ENCODE data around the gene ABI1.

ABI1 gene

GRCh38 chr10:26700884-26701630, 159.7 kb downstream of the ABI1 start:
- no peak overlapping the region for H3K27ac ChIP-seq
- no peak for DNase-seq (ENCODE audit: low spot score)
- no peak overlapping the region for H3K4me3 ChIP-seq
- TF ChIP-seq, protein P1, sequence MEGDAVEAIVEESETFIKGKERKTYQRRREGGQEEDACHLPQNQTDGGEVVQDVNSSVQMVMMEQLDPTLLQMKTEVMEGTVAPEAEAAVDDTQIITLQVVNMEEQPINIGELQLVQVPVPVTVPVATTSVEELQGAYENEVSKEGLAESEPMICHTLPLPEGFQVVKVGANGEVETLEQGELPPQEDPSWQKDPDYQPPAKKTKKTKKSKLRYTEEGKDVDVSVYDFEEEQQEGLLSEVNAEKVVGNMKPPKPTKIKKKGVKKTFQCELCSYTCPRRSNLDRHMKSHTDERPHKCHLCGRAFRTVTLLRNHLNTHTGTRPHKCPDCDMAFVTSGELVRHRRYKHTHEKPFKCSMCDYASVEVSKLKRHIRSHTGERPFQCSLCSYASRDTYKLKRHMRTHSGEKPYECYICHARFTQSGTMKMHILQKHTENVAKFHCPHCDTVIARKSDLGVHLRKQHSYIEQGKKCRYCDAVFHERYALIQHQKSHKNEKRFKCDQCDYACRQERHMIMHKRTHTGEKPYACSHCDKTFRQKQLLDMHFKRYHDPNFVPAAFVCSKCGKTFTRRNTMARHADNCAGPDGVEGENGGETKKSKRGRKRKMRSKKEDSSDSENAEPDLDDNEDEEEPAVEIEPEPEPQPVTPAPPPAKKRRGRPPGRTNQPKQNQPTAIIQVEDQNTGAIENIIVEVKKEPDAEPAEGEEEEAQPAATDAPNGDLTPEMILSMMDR (IDR thresholded peaks at IDR 0.05), result no peak

GRCh38 chr10:26699631-26700030, 161.1 kb downstream of the ABI1 start:
- TF ChIP-seq, protein P1 (IDR thresholded peaks at IDR 0.05), result no peak

GRCh38 chr10:26698909-26699308, 161.8 kb downstream of the ABI1 start:
- TF ChIP-seq, protein P1 (IDR thresholded peaks at IDR 0.05), result no peak
- DNase-seq (ENCODE audit: low spot score), result no peak
- no peak overlapping the region for H3K27ac ChIP-seq
- H3K4me3 ChIP-seq, result peak overlapping the region; percentile 83

More at GRCh38 chr10:26699631-26700030, 161.1 kb downstream of the ABI1 start:
- Histone ChIP-seq H3K4me3 (no peak overlapping the region), H3K27ac (no peak overlapping the region)
- DNase-seq (ENCODE audit: low spot score), result no peak

DNA sequence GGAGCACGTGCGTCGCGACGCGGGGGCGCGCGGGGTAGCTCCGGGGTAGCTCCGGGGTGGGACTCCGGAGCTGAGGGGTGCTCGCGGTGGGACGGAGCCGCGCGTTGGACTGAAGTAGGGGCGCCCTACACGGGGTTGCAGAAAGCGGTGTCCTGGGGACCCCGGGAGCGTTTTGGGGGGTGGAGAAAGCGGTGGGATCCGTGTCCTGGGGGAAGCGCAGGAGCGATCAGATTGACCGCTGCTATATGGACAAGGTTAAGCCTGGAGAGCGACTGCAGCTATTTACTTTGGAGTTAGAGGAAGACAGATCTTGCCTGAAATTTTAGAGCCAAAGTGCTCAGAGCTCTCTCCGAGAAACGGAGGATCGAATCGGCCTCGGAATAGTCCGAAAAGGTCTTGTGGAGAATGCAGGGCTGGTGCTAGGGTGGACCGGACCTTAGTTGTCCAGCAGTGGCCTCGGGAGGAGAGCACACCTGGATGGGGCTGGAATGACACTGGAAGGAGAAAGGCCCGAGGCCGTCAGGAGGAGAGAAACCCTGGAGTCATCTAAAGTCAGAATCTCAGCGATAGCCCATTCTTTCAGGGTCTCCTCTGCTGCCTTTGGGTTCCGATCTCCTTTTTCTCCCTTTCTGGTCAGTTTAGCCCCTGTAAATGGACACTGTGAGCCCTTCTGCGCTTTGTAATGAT, 162.7 kb downstream of the ABI1 start:
- TF ChIP-seq, protein P1 (IDR thresholded peaks at IDR 0.05), result no peak
- DNase-seq (ENCODE audit: low spot score), result no peak
- peak overlapping the region; percentile 83 for H3K4me3 ChIP-seq
- peak overlapping the region in 1 of 2 donors; percentile 92 for H3K27ac ChIP-seq

GRCh38 chr10:26697163-26697921, 163.4 kb downstream of the ABI1 start, which contains the start of gene PDSS1:
Gene PDSS1, plus strand, starts transcription at chr10:26697701. Its CDS starts 11 bp downstream, at chr10:26697712.
- TF ChIP-seq, protein P1 (IDR thresholded peaks at IDR 0.05), result no peak
- Histone ChIP-seq H3K4me3 (peak within 1 kb of the TSS; percentile 83), H3K27ac (peak within 1 kb of the TSS; percentile 35 to 92)
- peak; percentile 86 for DNase-seq (ENCODE audit: low spot score)

GRCh38 chr10:26696786-26697162, 164.0 kb downstream of the ABI1 start:
- Histone ChIP-seq H3K27ac (peak overlapping the region in 1 of 2 donors; percentile 92), H3K4me3 (peak overlapping the region; percentile 83)
- DNase-seq (ENCODE audit: low spot score), result no peak
- TF ChIP-seq, protein P1 (IDR thresholded peaks at IDR 0.05), result no peak
